ENCODE data around the gene APOA5.

DNA sequence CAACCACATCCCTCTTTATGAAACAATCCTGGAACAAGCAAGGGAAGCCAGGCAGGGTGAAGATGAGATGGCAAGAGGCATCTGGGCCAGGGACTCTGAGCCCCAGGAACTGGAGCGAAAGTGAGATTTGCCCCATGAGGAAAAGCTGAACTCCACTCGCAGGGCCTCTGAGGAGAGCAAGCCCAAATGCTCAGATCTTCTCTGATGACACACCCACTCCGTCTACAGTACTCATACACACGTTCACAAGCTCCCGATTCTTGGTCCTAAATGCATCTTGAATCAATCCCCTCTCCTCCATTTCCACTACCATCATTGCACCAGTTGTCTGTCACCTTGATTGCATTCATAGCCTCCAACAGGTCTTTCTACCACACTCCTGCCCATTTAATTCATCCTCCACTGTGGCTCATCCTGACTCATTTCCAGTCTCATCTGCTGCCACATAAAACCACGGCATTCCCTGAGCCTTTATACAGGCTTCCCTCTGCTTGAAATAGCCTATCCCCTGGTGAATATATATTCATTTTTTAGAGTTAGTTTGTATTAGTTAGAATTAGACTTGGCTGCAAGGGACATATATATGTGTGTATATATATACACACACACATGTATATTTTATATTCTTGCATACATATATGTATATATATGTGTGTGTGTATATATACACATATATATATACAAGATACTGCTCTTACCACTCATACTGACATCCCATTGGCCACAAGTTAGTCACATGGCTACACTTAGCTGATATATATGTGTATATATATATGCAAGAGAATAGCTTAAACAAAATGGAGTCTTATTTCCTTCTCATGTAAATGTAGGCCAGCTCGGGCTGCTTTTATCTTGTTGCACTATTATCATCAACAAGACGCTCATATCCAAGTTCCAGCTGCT lies 1.4 kb upstream of the APOA5 start:
- TF ChIP-seq, protein P1, sequence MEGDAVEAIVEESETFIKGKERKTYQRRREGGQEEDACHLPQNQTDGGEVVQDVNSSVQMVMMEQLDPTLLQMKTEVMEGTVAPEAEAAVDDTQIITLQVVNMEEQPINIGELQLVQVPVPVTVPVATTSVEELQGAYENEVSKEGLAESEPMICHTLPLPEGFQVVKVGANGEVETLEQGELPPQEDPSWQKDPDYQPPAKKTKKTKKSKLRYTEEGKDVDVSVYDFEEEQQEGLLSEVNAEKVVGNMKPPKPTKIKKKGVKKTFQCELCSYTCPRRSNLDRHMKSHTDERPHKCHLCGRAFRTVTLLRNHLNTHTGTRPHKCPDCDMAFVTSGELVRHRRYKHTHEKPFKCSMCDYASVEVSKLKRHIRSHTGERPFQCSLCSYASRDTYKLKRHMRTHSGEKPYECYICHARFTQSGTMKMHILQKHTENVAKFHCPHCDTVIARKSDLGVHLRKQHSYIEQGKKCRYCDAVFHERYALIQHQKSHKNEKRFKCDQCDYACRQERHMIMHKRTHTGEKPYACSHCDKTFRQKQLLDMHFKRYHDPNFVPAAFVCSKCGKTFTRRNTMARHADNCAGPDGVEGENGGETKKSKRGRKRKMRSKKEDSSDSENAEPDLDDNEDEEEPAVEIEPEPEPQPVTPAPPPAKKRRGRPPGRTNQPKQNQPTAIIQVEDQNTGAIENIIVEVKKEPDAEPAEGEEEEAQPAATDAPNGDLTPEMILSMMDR (conservative IDR thresholded peaks at IDR 0.05; ENCODE audit: low read depth in 2 of 2) = no peak
- TF ChIP-seq EZH2 (IDR thresholded peaks at IDR 0.05; ENCODE audit: low read depth, unreplicated experiment) (no peak), EZH2phosphoT487 (IDR thresholded peaks at IDR 0.05; ENCODE audit: unreplicated experiment) (no peak), JUNB (IDR thresholded peaks at IDR 0.05; ENCODE audit: unreplicated experiment) (no peak), ZNF114 (CRISPR knock-in tag; IDR thresholded peaks at IDR 0.05) (no peak)
- TF ChIP-seq, protein P2, sequence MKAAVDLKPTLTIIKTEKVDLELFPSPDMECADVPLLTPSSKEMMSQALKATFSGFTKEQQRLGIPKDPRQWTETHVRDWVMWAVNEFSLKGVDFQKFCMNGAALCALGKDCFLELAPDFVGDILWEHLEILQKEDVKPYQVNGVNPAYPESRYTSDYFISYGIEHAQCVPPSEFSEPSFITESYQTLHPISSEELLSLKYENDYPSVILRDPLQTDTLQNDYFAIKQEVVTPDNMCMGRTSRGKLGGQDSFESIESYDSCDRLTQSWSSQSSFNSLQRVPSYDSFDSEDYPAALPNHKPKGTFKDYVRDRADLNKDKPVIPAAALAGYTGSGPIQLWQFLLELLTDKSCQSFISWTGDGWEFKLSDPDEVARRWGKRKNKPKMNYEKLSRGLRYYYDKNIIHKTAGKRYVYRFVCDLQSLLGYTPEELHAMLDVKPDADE (IDR thresholded peaks at IDR 0.05) = no peak
